Skeletal muscle cell (primary cell): ENCODE data around the gene NOS1.

ENCODE experiments used
- DNase-seq: peaks from one replicate; pipeline ENCODE4 v3.0.0-alpha.2; 2010; ENCODE audit warnings: low read depth
- H3K4me3 ChIP-seq: 2 replicates; pipeline ENCODE4 v1.5.1; 2011; ENCODE audit warnings: low read depth, mild to moderate bottlenecking, control low read depth, low read length, moderate library complexity

NOS1 gene

GRCh38 chr12:117161460-117162166, 199.8 kb downstream of the NOS1 start:
- no peak for DNase-seq
- H3K4me3 ChIP-seq, result no peak overlapping the region

- H3K4me3 ChIP-seq, result no peak overlapping the region
Measured at GRCh38 chr12:117159674-117160073, 201.8 kb downstream of the NOS1 start.

GRCh38 chr12:117158911-117159553, 202.4 kb downstream of the NOS1 start:
- DNase-seq, result no peak
- H3K4me3 ChIP-seq, result no peak overlapping the region

More at GRCh38 chr12:117159674-117160073, 201.8 kb downstream of the NOS1 start:
- no peak for DNase-seq
